ENCODE measurements around the gene ITPR3. TPM values are rescaled to one million over a fixed set of nuclear protein-coding genes. Genes with fewer than 3 reads are reported as not detected.

ITPR3 gene
- total RNA-seq, 1 donor from 2014 or later, result 59.5 TPM

Other genes starting within 250 kb of the ITPR3 start
- 19.9 and 40.4 TPM in 2 replicates for gene KIFC1, start 229.5 kb upstream of the ITPR3 start, total RNA-seq
- 6.8 and 10.7 TPM in 2 replicates for gene PHF1, start 210.3 kb upstream of the ITPR3 start, total RNA-seq
- 49.5 and 51.8 TPM in 2 replicates for gene CUTA, start 203.2 kb upstream of the ITPR3 start, total RNA-seq
- 1.5 and 2.2 TPM in 2 replicates for gene SYNGAP1, start 201.3 kb upstream of the ITPR3 start, total RNA-seq
- gene ZBTB9, start 166.7 kb upstream of the ITPR3 start, total RNA-seq, result 6.1 and 6.7 TPM in 2 replicates
- gene BAK1, start 41.0 kb upstream of the ITPR3 start, total RNA-seq, result 21.9 and 22.9 TPM in 2 replicates
- 16.1 and 24.6 TPM in 2 replicates for gene UQCC2, start 90.4 kb downstream of the ITPR3 start, total RNA-seq
- not detected in 2 replicates for gene IP6K3, start 125.6 kb downstream of the ITPR3 start, total RNA-seq
- 40.4 and 58.0 TPM in 2 replicates for gene LEMD2, start 167.8 kb downstream of the ITPR3 start, total RNA-seq
- gene MLN, start 182.7 kb downstream of the ITPR3 start, total RNA-seq, result not detected in 2 replicates

Measured in pulmonary artery endothelial cell (primary cell).